ENCODE data around the gene DVL2.

DVL2 gene

DNA sequence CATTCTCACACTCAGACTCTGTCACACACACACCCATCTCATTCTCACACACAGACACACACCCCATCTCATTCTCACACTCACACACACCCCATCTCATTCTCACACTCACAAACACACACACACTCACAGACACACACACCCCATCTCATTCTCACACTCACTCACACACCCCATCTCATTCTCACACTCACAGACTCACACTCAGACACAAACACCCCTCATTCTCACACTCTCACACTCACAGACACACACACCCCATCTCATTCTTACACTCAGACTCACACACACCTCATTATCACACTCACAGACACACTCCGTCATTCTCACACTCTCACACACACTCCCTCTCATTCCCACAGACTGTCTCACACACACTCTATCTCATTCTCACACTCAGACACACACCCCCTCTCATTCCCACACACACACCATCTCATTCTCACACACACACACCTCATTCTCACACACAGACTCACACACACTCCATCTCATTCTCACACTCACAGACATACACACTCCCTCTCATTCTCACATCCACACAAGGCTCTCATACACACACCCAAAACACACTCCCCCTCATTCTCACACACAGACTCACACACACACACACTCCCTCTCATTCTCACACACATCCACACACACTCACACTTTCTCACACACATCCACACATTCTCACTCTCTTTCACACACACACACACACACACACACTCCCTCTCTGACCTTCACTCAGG, 58.0 kb downstream of the DVL2 start:
- no peak overlapping the region for H3K4me3 ChIP-seq
- DNase-seq (ENCODE audit: low spot score), result no peak
- no peak overlapping the region for H3K27ac ChIP-seq
- TF ChIP-seq, protein P1, sequence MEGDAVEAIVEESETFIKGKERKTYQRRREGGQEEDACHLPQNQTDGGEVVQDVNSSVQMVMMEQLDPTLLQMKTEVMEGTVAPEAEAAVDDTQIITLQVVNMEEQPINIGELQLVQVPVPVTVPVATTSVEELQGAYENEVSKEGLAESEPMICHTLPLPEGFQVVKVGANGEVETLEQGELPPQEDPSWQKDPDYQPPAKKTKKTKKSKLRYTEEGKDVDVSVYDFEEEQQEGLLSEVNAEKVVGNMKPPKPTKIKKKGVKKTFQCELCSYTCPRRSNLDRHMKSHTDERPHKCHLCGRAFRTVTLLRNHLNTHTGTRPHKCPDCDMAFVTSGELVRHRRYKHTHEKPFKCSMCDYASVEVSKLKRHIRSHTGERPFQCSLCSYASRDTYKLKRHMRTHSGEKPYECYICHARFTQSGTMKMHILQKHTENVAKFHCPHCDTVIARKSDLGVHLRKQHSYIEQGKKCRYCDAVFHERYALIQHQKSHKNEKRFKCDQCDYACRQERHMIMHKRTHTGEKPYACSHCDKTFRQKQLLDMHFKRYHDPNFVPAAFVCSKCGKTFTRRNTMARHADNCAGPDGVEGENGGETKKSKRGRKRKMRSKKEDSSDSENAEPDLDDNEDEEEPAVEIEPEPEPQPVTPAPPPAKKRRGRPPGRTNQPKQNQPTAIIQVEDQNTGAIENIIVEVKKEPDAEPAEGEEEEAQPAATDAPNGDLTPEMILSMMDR (IDR thresholded peaks at IDR 0.05), result no peak

Measured in coronary artery (tissue), 2 donors.